ENCODE data around the gene CNNM2.
A peak's percentile ranks its signal among the peaks of the same experiment; 100 is the strongest.
"Not testable (repeated sequence)": the region's sequence is repeated elsewhere in the genome, so short reads cannot be mapped to it uniquely, and the experiment has no call there.

The CNNM2 gene

GRCh38 chr10:102998399-102998907, 80.4 kb downstream of the CNNM2 start:
- H3K4me3 ChIP-seq (replicated peaks; ENCODE audit: low read depth, low read length) = no peak overlapping the region
- TF ChIP-seq CTCF (IDR thresholded peaks at IDR 0.05; ENCODE audit: low read length, missing control alignments) = no peak
- DNase-seq (ENCODE audit: low read depth) = no peak

- H3K4me3 ChIP-seq (replicated peaks; ENCODE audit: low read depth, low read length); DNase-seq (ENCODE audit: low read depth): not testable (repeated sequence)
Observed at GRCh38 chr10:103000050-103000449, 82.0 kb downstream of the CNNM2 start.

- no peak for DNase-seq (ENCODE audit: low read depth)
- no peak for TF ChIP-seq CTCF (IDR thresholded peaks at IDR 0.05; ENCODE audit: low read length, missing control alignments)
- H3K4me3 ChIP-seq (replicated peaks; ENCODE audit: low read depth, low read length) = no peak overlapping the region
Observed at GRCh38 chr10:103007017-103007416, 88.9 kb downstream of the CNNM2 start.

GRCh38 chr10:103013416-103013815, 95.3 kb downstream of the CNNM2 start:
- TF ChIP-seq CTCF (IDR thresholded peaks at IDR 0.05; ENCODE audit: low read length, missing control alignments) = no peak
- DNase-seq (ENCODE audit: low read depth) = no peak
- H3K4me3 ChIP-seq (replicated peaks; ENCODE audit: low read depth, low read length) = no peak overlapping the region

GRCh38 chr10:103019425-103019824, 101.3 kb downstream of the CNNM2 start:
- no peak overlapping the region for H3K4me3 ChIP-seq (replicated peaks; ENCODE audit: low read depth, low read length)
- TF ChIP-seq CTCF (IDR thresholded peaks at IDR 0.05; ENCODE audit: low read length, missing control alignments) = no peak
- DNase-seq (ENCODE audit: low read depth) = no peak

GRCh38 chr10:103021150-103021899, 103.2 kb downstream of the CNNM2 start:
- no peak overlapping the region for H3K4me3 ChIP-seq (replicated peaks; ENCODE audit: low read depth, low read length)
- TF ChIP-seq CTCF (IDR thresholded peaks at IDR 0.05; ENCODE audit: low read length, missing control alignments) = no peak
- no peak for DNase-seq (ENCODE audit: low read depth)

GRCh38 chr10:103021900-103022293, 103.8 kb downstream of the CNNM2 start:
- no peak for TF ChIP-seq CTCF (IDR thresholded peaks at IDR 0.05; ENCODE audit: low read length, missing control alignments)
- DNase-seq (ENCODE audit: low read depth) = peak; percentile 53
- no peak overlapping the region for H3K4me3 ChIP-seq (replicated peaks; ENCODE audit: low read depth, low read length)
